HepG2 (cell line): Measurements from ENCODE around the gene SETD1B. TPM values are rescaled to one million over a fixed set of nuclear protein-coding genes. Genes with fewer than 3 reads are reported as not detected.

ENCODE experiments used
- FOXO1 ChIP-seq: sonication (generic); formaldehyde crosslinking; IDR thresholded peaks from 2 replicates; pipeline ENCODE4 v1.4.0; 2020; ENCODE audit warnings: missing genetic modification reagents
- HOXA9 ChIP-seq: sonication (generic); formaldehyde crosslinking; IDR thresholded peaks from 2 replicates; pipeline ENCODE4 v1.8.1; 2022; ENCODE audit warnings: missing genetic modification reagents, mild to moderate bottlenecking, moderate library complexity, borderline replicate concordance
- PCBP2 ChIP-seq: fragments of 200-400 bp; formaldehyde crosslinking; optimal IDR thresholded peaks from 2 replicates; pipeline ENCODE3; 2018; ENCODE audit warnings: low read length, low read depth; ENCODE audit not compliant: poor library complexity, severe bottlenecking
- SALL2 ChIP-seq: sonication (generic); formaldehyde crosslinking; IDR thresholded peaks from 2 replicates; pipeline ENCODE4 v1.8.1; 2023; ENCODE audit warnings: mild to moderate bottlenecking, missing genetic modification reagents, inconsistent platforms
- SSRP1 ChIP-seq: IDR thresholded peaks from 2 replicates; pipeline ENCODE4 v1.6.1; 2016; ENCODE audit warnings: control low read depth
- THAP11 ChIP-seq: IDR thresholded peaks from 2 replicates; pipeline ENCODE4 v1.6.1; 2016; ENCODE audit warnings: missing biosample characterization, missing genetic modification reagents
- TMF1 ChIP-seq: sonication (generic); formaldehyde crosslinking; IDR thresholded peaks from 2 replicates; pipeline ENCODE4 v1.8.1; 2022; ENCODE audit warnings: low read depth, missing genetic modification reagents
- ZNF569 ChIP-seq: sonication (generic); formaldehyde crosslinking; IDR thresholded peaks from 2 replicates; pipeline ENCODE4 v1.5.0; 2020; ENCODE audit warnings: mild to moderate bottlenecking, missing genetic modification reagents, moderate library complexity, borderline replicate concordance
- ZNF75D ChIP-seq: sonication (generic); formaldehyde crosslinking; IDR thresholded peaks from 2 replicates; pipeline ENCODE4 v1.8.1; 2023; ENCODE audit warnings: missing genetic modification reagents, mild to moderate bottlenecking, borderline replicate concordance
- polyA plus RNA-seq, 8 experiments: library from polyadenylated mRNA; depleted of rRNA in 3 of 8; stranded (reverse) in 7 of 8; unstranded in 1 of 8; fragments of >200 nt; fragmentation: Illumina TruSeq in 4 of 8; extraction: Trizol in 4 of 8; gene quantifications; 2 replicates each; pipeline versions ENCODE4 v1.2.1 to v1.2.3, GENCODE V29; 2011 to 2016; ENCODE audit warnings: low read depth in 4 of 8, missing spikeins in 1 of 8, mixed read lengths in 1 of 8; ENCODE audit not compliant: insufficient read depth in 1 of 8
- total RNA-seq, 5 experiments: library from RNA; depleted of rRNA; stranded (reverse); fragments of >200 nt; fragmentation: Illumina TruSeq; extraction: Trizol; gene quantifications; 2 replicates each; pipeline ENCODE4 v1.2.3, GENCODE V29; 2016; ENCODE audit warnings: low read depth in 1 of 5
- TF ChIP-seq, protein P1 (sequence below): IDR thresholded peaks from 2 replicates; pipeline ENCODE4 v1.6.1; 2018; ENCODE audit warnings: missing genetic modification reagents, mild to moderate bottlenecking, missing compliant biosample characterization
- TF ChIP-seq, protein P2 (sequence below): sonication (generic); formaldehyde crosslinking; IDR thresholded peaks from 2 replicates; pipeline ENCODE4 v1.8.0; 2022; ENCODE audit warnings: mild to moderate bottlenecking, missing genetic modification reagents, moderate library complexity
- TF ChIP-seq, protein P3 (sequence below): sonication (generic); formaldehyde crosslinking; IDR thresholded peaks from 2 replicates; pipeline ENCODE4 v1.8.1; 2023; ENCODE audit warnings: mild to moderate bottlenecking, missing genetic modification reagents
- TF ChIP-seq, protein P4 (sequence below): sonication (generic); formaldehyde crosslinking; IDR thresholded peaks from 2 replicates; pipeline ENCODE4 v1.4.0; 2020; ENCODE audit warnings: mild to moderate bottlenecking, missing genetic modification reagents, borderline replicate concordance
- TF ChIP-seq, protein P5 (sequence below): sonication (generic); formaldehyde crosslinking; IDR thresholded peaks from 2 replicates; pipeline ENCODE4 v1.4.0; 2020; ENCODE audit warnings: missing genetic modification reagents
- TF ChIP-seq, protein P6 (sequence below): IDR thresholded peaks from 2 replicates; pipeline ENCODE4 v1.6.1; 2016; ENCODE audit warnings: low read depth, control low read depth

Gene SETD1B
- total and polyA plus RNA-seq, 2 of the 13 experiments (the other 11 are each of a cell fraction or from before 2014, with no cell fraction given) = 1.1 to 1.4 TPM

DNA sequence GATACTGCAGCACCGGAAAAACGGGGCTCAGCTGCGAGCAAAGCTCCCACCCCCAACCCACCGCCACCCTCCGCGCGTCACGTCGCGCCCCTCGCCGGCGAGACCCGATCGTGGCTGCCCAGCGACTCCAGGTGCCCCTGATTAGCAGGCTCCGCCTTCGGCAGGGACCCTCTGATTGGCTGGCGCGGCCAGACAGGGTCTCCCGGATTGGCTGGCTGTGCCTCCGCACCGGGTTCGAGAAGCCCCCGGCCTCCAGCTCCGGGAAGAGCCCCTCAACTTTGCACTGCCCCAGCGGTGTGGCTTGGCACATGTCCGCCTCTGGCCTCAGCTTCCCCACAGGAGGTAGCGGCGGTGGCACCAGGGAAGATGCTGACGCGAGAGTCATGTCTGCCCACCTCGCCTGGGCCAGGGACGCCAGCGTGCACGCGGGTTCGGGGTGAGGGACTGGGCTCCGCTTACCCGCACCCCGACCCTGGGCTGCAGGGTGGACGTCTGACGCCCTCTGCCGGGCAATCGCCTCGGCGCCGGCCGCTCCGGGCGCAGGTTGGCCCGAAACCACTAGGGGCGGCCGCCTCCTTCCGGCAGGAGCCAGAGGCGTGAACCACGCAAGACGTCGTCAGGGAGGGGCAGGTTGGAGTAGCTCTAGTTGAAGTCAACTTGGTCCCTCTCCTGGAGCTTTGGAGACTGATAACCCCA is 9.8 kb upstream of the SETD1B start (continued):
- TF ChIP-seq, protein P1, sequence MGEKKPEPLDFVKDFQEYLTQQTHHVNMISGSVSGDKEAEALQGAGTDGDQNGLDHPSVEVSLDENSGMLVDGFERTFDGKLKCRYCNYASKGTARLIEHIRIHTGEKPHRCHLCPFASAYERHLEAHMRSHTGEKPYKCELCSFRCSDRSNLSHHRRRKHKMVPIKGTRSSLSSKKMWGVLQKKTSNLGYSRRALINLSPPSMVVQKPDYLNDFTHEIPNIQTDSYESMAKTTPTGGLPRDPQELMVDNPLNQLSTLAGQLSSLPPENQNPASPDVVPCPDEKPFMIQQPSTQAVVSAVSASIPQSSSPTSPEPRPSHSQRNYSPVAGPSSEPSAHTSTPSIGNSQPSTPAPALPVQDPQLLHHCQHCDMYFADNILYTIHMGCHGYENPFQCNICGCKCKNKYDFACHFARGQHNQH (CRISPR knock-in tag) = no peak
- TF ChIP-seq THAP11 (CRISPR knock-in tag) (peak; percentile 48; the same call in 1 of the 2 replicates), ZNF569 (CRISPR knock-in tag) (no peak), FOXO1 (0 out of 2 replicates have a peak, but pooled peaks have one; percentile 55), ZNF75D (CRISPR knock-in tag) (no peak), TMF1 (CRISPR knock-in tag) (0 out of 2 replicates have a peak, but pooled peaks have one; percentile 25), PCBP2 (no peak), SALL2 (peak; percentile 85), SSRP1 (CRISPR knock-in tag) (peak; percentile 21; the same call in 1 of the 2 replicates), HOXA9 (peak; percentile 85; the same call in 1 of the 2 replicates)
- TF ChIP-seq, protein P2, sequence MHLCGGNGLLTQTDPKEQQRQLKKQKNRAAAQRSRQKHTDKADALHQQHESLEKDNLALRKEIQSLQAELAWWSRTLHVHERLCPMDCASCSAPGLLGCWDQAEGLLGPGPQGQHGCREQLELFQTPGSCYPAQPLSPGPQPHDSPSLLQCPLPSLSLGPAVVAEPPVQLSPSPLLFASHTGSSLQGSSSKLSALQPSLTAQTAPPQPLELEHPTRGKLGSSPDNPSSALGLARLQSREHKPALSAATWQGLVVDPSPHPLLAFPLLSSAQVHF = peak; percentile 87; the same call in 1 of the 2 replicates
- TF ChIP-seq, protein P3, sequence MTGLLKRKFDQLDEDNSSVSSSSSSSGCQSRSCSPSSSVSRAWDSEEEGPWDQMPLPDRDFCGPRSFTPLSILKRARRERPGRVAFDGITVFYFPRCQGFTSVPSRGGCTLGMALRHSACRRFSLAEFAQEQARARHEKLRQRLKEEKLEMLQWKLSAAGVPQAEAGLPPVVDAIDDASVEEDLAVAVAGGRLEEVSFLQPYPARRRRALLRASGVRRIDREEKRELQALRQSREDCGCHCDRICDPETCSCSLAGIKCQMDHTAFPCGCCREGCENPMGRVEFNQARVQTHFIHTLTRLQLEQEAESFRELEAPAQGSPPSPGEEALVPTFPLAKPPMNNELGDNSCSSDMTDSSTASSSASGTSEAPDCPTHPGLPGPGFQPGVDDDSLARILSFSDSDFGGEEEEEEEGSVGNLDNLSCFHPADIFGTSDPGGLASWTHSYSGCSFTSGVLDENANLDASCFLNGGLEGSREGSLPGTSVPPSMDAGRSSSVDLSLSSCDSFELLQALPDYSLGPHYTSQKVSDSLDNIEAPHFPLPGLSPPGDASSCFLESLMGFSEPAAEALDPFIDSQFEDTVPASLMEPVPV (CRISPR knock-in tag) = peak; percentile 84; the same call in 1 of the 2 replicates
- TF ChIP-seq, protein P4, sequence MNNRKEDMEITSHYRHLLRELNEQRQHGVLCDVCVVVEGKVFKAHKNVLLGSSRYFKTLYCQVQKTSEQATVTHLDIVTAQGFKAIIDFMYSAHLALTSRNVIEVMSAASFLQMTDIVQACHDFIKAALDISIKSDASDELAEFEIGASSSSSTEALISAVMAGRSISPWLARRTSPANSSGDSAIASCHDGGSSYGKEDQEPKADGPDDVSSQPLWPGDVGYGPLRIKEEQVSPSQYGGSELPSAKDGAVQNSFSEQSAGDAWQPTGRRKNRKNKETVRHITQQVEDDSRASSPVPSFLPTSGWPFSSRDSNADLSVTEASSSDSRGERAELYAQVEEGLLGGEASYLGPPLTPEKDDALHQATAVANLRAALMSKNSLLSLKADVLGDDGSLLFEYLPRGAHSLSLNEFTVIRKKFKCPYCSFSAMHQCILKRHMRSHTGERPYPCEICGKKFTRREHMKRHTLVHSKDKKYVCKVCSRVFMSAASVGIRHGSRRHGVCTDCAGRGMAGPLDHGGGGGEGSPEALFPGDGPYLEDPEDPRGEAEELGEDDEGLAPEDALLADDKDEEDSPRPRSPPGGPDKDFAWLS = peak; percentile 85; the same call in 1 of the 2 replicates
- TF ChIP-seq, protein P5, sequence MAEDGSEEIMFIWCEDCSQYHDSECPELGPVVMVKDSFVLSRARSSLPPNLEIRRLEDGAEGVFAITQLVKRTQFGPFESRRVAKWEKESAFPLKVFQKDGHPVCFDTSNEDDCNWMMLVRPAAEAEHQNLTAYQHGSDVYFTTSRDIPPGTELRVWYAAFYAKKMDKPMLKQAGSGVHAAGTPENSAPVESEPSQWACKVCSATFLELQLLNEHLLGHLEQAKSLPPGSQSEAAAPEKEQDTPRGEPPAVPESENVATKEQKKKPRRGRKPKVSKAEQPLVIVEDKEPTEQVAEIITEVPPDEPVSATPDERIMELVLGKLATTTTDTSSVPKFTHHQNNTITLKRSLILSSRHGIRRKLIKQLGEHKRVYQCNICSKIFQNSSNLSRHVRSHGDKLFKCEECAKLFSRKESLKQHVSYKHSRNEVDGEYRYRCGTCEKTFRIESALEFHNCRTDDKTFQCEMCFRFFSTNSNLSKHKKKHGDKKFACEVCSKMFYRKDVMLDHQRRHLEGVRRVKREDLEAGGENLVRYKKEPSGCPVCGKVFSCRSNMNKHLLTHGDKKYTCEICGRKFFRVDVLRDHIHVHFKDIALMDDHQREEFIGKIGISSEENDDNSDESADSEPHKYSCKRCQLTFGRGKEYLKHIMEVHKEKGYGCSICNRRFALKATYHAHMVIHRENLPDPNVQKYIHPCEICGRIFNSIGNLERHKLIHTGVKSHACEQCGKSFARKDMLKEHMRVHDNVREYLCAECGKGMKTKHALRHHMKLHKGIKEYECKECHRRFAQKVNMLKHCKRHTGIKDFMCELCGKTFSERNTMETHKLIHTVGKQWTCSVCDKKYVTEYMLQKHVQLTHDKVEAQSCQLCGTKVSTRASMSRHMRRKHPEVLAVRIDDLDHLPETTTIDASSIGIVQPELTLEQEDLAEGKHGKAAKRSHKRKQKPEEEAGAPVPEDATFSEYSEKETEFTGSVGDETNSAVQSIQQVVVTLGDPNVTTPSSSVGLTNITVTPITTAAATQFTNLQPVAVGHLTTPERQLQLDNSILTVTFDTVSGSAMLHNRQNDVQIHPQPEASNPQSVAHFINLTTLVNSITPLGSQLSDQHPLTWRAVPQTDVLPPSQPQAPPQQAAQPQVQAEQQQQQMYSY = peak; percentile 46; the same call in 1 of the 2 replicates
- TF ChIP-seq, protein P6, sequence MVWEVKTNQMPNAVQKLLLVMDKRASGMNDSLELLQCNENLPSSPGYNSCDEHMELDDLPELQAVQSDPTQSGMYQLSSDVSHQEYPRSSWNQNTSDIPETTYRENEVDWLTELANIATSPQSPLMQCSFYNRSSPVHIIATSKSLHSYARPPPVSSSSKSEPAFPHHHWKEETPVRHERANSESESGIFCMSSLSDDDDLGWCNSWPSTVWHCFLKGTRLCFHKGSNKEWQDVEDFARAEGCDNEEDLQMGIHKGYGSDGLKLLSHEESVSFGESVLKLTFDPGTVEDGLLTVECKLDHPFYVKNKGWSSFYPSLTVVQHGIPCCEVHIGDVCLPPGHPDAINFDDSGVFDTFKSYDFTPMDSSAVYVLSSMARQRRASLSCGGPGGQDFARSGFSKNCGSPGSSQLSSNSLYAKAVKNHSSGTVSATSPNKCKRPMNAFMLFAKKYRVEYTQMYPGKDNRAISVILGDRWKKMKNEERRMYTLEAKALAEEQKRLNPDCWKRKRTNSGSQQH = peak; percentile 45; the same call in 1 of the 2 replicates
